ENCODE data around the gene B3GNT4. TPM values are rescaled to one million over a fixed set of nuclear protein-coding genes. Genes with fewer than 3 reads are reported as not detected.
"Not testable (repeated sequence)": the region's sequence is repeated elsewhere in the genome, so short reads cannot be mapped to it uniquely, and the experiment has no call there.

The B3GNT4 gene
- total RNA-seq, 2 experiments from 2014 or later: 2.3 to 3.6 TPM

DNA sequence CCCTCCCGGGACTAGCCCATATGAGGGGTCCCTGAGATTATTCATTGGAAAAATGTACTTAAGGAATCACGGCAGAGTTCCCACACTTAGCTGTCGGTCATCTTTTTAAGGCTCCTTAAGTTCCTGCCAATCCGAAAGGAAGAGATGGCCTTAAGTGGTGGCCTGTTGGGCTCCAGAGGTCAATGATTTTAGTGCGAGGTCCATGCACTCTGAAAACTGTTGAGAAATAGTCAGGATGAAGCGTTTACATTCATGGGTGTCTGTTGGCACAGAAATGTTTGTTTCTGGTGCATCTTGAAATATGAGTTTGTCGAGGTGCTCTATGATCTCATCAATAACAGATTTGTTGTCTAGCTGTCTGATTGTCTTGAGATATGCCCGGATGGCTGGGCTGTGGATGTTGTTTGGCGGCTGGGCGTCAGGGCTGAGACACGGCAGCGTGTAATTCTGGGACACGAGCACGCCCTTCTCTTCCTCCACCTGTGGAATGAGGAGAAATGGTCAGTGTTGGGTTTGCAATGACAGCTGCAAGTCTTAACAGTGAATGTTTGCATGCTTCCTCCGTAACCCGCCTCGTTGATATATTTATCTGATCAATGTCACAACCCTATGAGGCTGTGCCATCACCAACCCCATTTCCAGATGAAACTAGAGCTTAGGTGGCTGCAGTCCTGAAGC is 31.1 kb upstream of the B3GNT4 start:
- Mint-ChIP-seq H3K27me3 (peaks cover 11% of the 10 kb centered on the region), H3K36me3 (no peaks in the 10 kb centered on the region), H3K9me3 (no peaks in the 10 kb centered on the region), H3K4me1 (ENCODE audit: low read depth) (peaks cover 14% of the 10 kb centered on the region), H3K27ac (no peak overlapping the region), H3K4me3 (no peak overlapping the region)
- ChIA-PET POLR2A (no interaction called here), CTCF (no interaction called here)
- intact Hi-C loops (cut with micrococcal nuclease): no loop called here
- DNase-seq: no peak

GRCh38 chr12:122174155-122174845 is 29.2 kb upstream of the B3GNT4 start, which contains the start of gene IL31:
TSS of gene IL31 (minus strand) at chr12:122174221. CDS start at chr12:122174172, 49 bp downstream.
- Mint-ChIP-seq H3K9me3 (no peaks in the 10 kb centered on the region), H3K36me3 (no peaks in the 10 kb centered on the region), H3K27ac (peak within 1 kb of the TSS; percentile 15), H3K27me3 (peaks cover 6% of the 10 kb centered on the region), H3K4me3 (peak within 1 kb of the TSS; percentile 36), H3K4me1 (ENCODE audit: low read depth) (peaks cover 12% of the 10 kb centered on the region)
- CTCF ChIA-PET: interaction anchor here (1.6 kb wide), 1 partner anchor 17 kb away, joined by 3 read pairs; no protein-coding TSS in a partner anchor
- POLR2A ChIA-PET: no interaction called here
- intact Hi-C loops (cut with micrococcal nuclease): no loop called here
- DNase-seq: peak; percentile 68

DNA sequence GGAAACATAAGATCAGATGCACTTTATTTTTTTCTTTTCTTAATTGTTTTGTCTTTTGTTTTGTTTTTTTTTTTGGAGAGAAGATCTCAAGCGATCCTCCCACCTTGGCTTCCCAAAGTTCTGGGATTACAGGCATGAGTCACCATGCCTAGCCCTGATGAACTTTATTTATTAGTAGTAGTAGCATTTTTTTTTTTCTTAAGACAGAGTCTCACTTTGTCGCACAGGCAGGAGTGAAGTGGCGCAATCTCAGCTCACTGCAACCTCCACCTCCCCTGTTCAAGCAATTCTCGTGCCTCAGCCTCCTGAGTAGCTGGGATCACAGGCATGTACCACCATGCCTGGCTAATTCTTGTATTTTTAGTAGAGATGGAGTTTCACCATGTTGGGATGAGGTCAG is 27.0 kb upstream of the B3GNT4 start:
- POLR2A ChIA-PET; H3K4me3 Mint-ChIP-seq; H3K36me3 Mint-ChIP-seq; H3K27ac Mint-ChIP-seq; DNase-seq; CTCF ChIA-PET; intact Hi-C loops (cut with micrococcal nuclease); H3K27me3 Mint-ChIP-seq; H3K9me3 Mint-ChIP-seq: not testable (repeated sequence)
- H3K4me1 Mint-ChIP-seq (ENCODE audit: low read depth): peaks cover 15% of the 10 kb centered on the region

GRCh38 chr12:122182887-122183587 is 20.5 kb upstream of the B3GNT4 start, which contains the start of gene LRRC43:
TSS of gene LRRC43 (plus strand) at chr12:122183123. CDS start at chr12:122183145, 22 bp downstream.
- ChIA-PET CTCF (interaction anchor here (0.6 to 1.4 kb wide), 3 partner anchors 26 to 368 kb away, joined by 3 to 4 read pairs (median 3); no protein-coding TSS in a partner anchor), POLR2A (interaction anchor here (0.7 kb wide), 1 partner anchor 17 kb away, joined by 3 read pairs; no protein-coding TSS in a partner anchor)
- Mint-ChIP-seq H3K9me3 (no peaks in the 10 kb centered on the region), H3K4me3 (peak within 1 kb of the TSS; percentile 71), H3K36me3 (no peaks in the 10 kb centered on the region), H3K4me1 (ENCODE audit: low read depth) (peaks cover 6% of the 10 kb centered on the region), H3K27me3 (peaks cover 12% of the 10 kb centered on the region), H3K27ac (no peak within 1 kb of the TSS)
- intact Hi-C loops (cut with micrococcal nuclease): no loop called here
- DNase-seq: peak; percentile 44

DNA sequence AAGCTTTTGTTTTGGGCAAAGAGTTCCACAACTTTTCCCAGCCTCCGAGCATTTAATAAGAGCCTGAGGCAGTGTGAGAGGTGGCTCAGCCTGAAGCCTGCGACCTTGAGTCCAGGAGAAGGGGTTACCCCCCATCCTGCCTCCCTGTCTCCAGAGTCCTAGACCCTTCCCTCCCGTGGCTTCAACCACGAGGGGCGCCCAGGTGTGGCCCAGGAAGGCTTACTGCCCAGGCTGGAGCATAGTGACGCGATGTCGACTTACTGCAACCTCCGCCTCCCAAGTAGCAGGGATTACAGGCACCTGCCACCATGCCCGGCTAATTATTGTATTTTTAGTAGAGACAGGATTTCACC is 19.9 kb upstream of the B3GNT4 start:
- H3K4me3 Mint-ChIP-seq: no peak overlapping the region
- intact Hi-C loops (cut with micrococcal nuclease): no loop called here
- no peaks in the 10 kb centered on the region for H3K9me3 Mint-ChIP-seq
- CTCF ChIA-PET: interaction anchor here (0.6 to 1.4 kb wide), 3 partner anchors 26 to 367 kb away, joined by 3 to 4 read pairs (median 3); no protein-coding TSS in a partner anchor
- no peak for DNase-seq
- H3K36me3 Mint-ChIP-seq: no peaks in the 10 kb centered on the region
- peaks cover 6% of the 10 kb centered on the region for H3K4me1 Mint-ChIP-seq (ENCODE audit: low read depth)
- POLR2A ChIA-PET: no interaction called here
- peaks cover 12% of the 10 kb centered on the region for H3K27me3 Mint-ChIP-seq
- no peak overlapping the region for H3K27ac Mint-ChIP-seq

GRCh38 chr12:122184517-122184916 is 19.0 kb upstream of the B3GNT4 start:
- Mint-ChIP-seq H3K4me1 (ENCODE audit: low read depth) (peaks cover 6% of the 10 kb centered on the region), H3K36me3 (no peaks in the 10 kb centered on the region), H3K27me3 (peaks cover 12% of the 10 kb centered on the region), H3K4me3 (peak overlapping the region; percentile 16), H3K9me3 (no peaks in the 10 kb centered on the region), H3K27ac (no peak overlapping the region)
- DNase-seq: no peak
- CTCF ChIA-PET: interaction anchor here (0.6 kb wide), 1 partner anchor 130 kb away, joined by 3 read pairs; no protein-coding TSS in a partner anchor
- POLR2A ChIA-PET: no interaction called here
- intact Hi-C loops (cut with micrococcal nuclease): no loop called here

DNA sequence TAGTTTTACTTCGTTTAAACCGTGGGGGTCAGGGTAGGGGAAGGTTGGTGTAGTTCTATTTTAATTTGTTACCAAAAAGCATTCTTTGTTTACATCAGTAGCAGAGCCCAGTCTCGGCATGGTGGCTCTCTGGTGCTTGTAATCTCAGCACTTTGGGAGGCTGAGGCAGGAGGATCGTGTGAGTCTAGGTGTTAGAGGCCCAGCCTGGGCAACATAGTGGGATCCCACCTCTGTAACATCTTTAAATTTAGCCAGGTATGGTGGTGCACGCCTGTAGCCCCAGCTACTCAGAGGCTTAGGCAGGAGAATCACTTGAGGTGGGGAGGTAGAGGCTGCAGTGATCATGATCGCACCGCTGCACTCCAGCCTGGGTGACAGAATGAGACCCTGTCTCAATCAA is 18.4 kb upstream of the B3GNT4 start:
- no peaks in the 10 kb centered on the region for H3K9me3 Mint-ChIP-seq
- CTCF ChIA-PET: no interaction called here
- peaks cover 4% of the 10 kb centered on the region for H3K4me1 Mint-ChIP-seq (ENCODE audit: low read depth)
- no peak overlapping the region for H3K4me3 Mint-ChIP-seq
- H3K27ac Mint-ChIP-seq: no peak overlapping the region
- intact Hi-C loops (cut with micrococcal nuclease): no loop called here
- POLR2A ChIA-PET: no interaction called here
- H3K36me3 Mint-ChIP-seq: no peaks in the 10 kb centered on the region
- DNase-seq: no peak
- peaks cover 12% of the 10 kb centered on the region for H3K27me3 Mint-ChIP-seq

- Mint-ChIP-seq H3K36me3 (no peaks in the 10 kb centered on the region), H3K27me3 (peaks cover 12% of the 10 kb centered on the region), H3K9me3 (no peaks in the 10 kb centered on the region), H3K4me1 (ENCODE audit: low read depth) (peaks cover 4% of the 10 kb centered on the region), H3K4me3 (no peak overlapping the region), H3K27ac (no peak overlapping the region)
- CTCF ChIA-PET: no interaction called here
- POLR2A ChIA-PET: no interaction called here
- DNase-seq: no peak
- intact Hi-C loops (cut with micrococcal nuclease): no loop called here
Observed at GRCh38 chr12:122185494-122186082, 17.9 kb upstream of the B3GNT4 start.

- peaks cover 4% of the 10 kb centered on the region for H3K4me1 Mint-ChIP-seq (ENCODE audit: low read depth)
- intact Hi-C loops (cut with micrococcal nuclease): no loop called here
- DNase-seq: no peak
- CTCF ChIA-PET: interaction anchor here (0.7 kb wide), 1 partner anchor 59 kb away, joined by 3 read pairs; no protein-coding TSS in a partner anchor
- no peaks in the 10 kb centered on the region for H3K36me3 Mint-ChIP-seq
- POLR2A ChIA-PET: no interaction called here
- peaks cover 12% of the 10 kb centered on the region for H3K27me3 Mint-ChIP-seq
- H3K9me3 Mint-ChIP-seq: no peaks in the 10 kb centered on the region
- H3K27ac Mint-ChIP-seq: no peak overlapping the region
- no peak overlapping the region for H3K4me3 Mint-ChIP-seq
Observed at GRCh38 chr12:122187466-122187865, 16.0 kb upstream of the B3GNT4 start.

GRCh38 chr12:122189626-122190475 is 13.7 kb upstream of the B3GNT4 start:
- no peak overlapping the region for H3K4me3 Mint-ChIP-seq
- CTCF ChIA-PET: interaction anchor here (0.6 to 4.7 kb wide), 11 partner anchors 23 to 1954 kb away, joined by 3 to 71 read pairs (median 6); no protein-coding TSS in a partner anchor
- H3K9me3 Mint-ChIP-seq: peaks cover under 1% of the 10 kb centered on the region
- DNase-seq: no peak
- H3K36me3 Mint-ChIP-seq: no peaks in the 10 kb centered on the region
- intact Hi-C loops (cut with micrococcal nuclease): loop anchor here (2.0 kb wide), 1 partner anchor 29 kb away; no protein-coding TSS in a partner anchor
- H3K27me3 Mint-ChIP-seq: peaks cover under 1% of the 10 kb centered on the region
- H3K4me1 Mint-ChIP-seq (ENCODE audit: low read depth): no peaks in the 10 kb centered on the region
- H3K27ac Mint-ChIP-seq: no peak overlapping the region
- POLR2A ChIA-PET: no interaction called here
